ENCODE measurements around the gene RIC1.
"Not testable (repeated sequence)": the region's sequence is repeated elsewhere in the genome, so short reads cannot be mapped to it uniquely, and the experiment has no call there.

Gene RIC1

GRCh38 chr9:5667391-5667790 is 38.5 kb downstream of the RIC1 start:
- no peak for DNase-seq (ENCODE audit: low read depth)

GRCh38 chr9:5670079-5670478 is 41.2 kb downstream of the RIC1 start:
- DNase-seq (ENCODE audit: low read depth): no peak

GRCh38 chr9:5671711-5672353 is 42.9 kb downstream of the RIC1 start:
- peak; percentile 34 for DNase-seq (ENCODE audit: low read depth)

GRCh38 chr9:5675046-5675445 is 46.1 kb downstream of the RIC1 start:
- not testable (repeated sequence) for DNase-seq (ENCODE audit: low read depth)

GRCh38 chr9:5683591-5683990 is 54.7 kb downstream of the RIC1 start:
- DNase-seq (ENCODE audit: low read depth): not testable (repeated sequence)

GRCh38 chr9:5684101-5684500 is 55.2 kb downstream of the RIC1 start:
- DNase-seq (ENCODE audit: low read depth): no peak

GRCh38 chr9:5688109-5688508 is 59.2 kb downstream of the RIC1 start:
- peak; percentile 46 for DNase-seq (ENCODE audit: low read depth)

GRCh38 chr9:5690278-5690677 is 61.4 kb downstream of the RIC1 start:
- no peak for DNase-seq (ENCODE audit: low read depth)

- no peak for DNase-seq (ENCODE audit: low read depth)
Measured at GRCh38 chr9:5695860-5696259, 67.0 kb downstream of the RIC1 start.

GRCh38 chr9:5696884-5697283 is 68.0 kb downstream of the RIC1 start:
- DNase-seq (ENCODE audit: low read depth): no peak

GRCh38 chr9:5698004-5698403 is 69.1 kb downstream of the RIC1 start:
- DNase-seq (ENCODE audit: low read depth): no peak

GRCh38 chr9:5698810-5699556 is 70.1 kb downstream of the RIC1 start:
- DNase-seq (ENCODE audit: low read depth): peak; percentile 49

GRCh38 chr9:5708414-5708813 is 79.5 kb downstream of the RIC1 start:
- no peak for DNase-seq (ENCODE audit: low read depth)

GRCh38 chr9:5712651-5713390 is 83.9 kb downstream of the RIC1 start:
- no peak for DNase-seq (ENCODE audit: low read depth)

GRCh38 chr9:5714501-5715401 is 85.8 kb downstream of the RIC1 start:
- peak; percentile 59 for DNase-seq (ENCODE audit: low read depth)

- no peak for DNase-seq (ENCODE audit: low read depth)
Measured at GRCh38 chr9:5715548-5716127, 86.7 kb downstream of the RIC1 start.

GRCh38 chr9:5717434-5717833 is 88.5 kb downstream of the RIC1 start:
- DNase-seq (ENCODE audit: low read depth): not testable (repeated sequence)

GRCh38 chr9:5718296-5719032 is 89.6 kb downstream of the RIC1 start:
- DNase-seq (ENCODE audit: low read depth): no peak

- peak; percentile 46 for DNase-seq (ENCODE audit: low read depth)
Measured at GRCh38 chr9:5719100-5719926, 90.4 kb downstream of the RIC1 start.

GRCh38 chr9:5720151-5720550 is 91.2 kb downstream of the RIC1 start:
- DNase-seq (ENCODE audit: low read depth): no peak

Measured in iris pigment epithelial cell (primary cell).